GM21360 (cell line): ENCODE data around the gene OTOL1.

Experiments used
- ATAC-seq: cut with Tn5 transposase; IDR thresholded peaks from one replicate; pipeline ENCODE4 v1.9.1; 2021; ENCODE audit warnings: mild to moderate bottlenecking, moderate library complexity; ENCODE audit not compliant: unreplicated experiment

The OTOL1 gene

DNA sequence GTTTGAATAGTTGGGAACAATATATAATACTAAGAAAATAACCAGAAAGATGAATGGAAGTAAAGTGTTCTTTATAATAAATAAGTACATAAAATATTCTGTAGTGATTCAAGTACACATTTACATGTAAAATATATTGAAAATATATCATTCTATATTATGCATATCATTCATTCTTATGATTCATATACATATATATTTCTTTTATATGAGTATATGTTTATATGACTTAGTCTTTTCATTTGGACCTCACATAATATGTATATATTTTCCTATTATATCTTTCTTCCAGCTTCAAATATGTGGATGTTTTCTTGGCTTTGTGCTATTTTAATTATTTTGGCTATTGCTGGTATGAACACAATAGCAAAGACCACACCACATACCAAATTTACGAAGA lies at the start of gene OTOL1:
Gene OTOL1, plus strand, starts transcription at position 301 of the 400 bp plus-strand sequence. Its CDS starts 0 bp downstream, at position 301.
- ATAC-seq = no peak

DNA sequence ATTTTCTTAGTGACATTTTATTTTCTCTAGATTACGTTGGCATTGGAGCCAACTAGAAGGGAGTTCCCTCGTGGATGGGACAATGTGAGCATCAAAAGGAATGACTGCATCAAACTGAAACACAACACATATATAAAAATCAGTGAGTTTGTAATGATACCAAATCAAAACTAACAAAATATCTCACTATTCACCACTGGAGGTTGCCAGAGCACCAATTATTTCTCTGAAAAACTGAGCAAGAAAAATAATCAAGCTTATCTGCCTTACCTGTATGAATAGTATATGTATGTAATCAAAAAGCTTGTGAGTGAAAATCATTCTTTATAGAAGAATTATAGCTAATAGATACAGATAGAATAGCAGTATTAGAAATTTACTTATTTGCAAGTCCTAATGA lies 46.8 kb upstream of the OTOL1 start:
- ATAC-seq = no peak

DNA sequence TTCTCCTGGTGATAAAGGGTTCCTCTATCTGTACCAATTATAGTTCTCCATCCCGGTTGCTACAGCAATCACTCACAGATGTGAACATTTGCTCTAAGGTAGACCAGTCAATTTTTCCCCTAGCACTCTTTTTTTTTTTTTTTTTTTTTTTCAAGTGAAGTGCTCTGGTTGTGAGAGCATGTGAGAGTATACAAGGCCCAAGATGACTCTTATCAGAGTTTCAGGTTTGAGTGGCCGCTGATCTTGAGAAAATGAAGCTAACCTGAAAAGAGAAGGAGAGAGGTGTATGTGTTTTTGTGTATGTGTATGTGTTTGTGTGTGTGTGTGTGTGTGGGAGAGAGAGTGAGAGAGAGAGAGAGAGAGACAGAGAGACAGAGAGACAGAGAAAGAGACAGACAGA lies 44.4 kb upstream of the OTOL1 start:
- ATAC-seq = no peak

DNA sequence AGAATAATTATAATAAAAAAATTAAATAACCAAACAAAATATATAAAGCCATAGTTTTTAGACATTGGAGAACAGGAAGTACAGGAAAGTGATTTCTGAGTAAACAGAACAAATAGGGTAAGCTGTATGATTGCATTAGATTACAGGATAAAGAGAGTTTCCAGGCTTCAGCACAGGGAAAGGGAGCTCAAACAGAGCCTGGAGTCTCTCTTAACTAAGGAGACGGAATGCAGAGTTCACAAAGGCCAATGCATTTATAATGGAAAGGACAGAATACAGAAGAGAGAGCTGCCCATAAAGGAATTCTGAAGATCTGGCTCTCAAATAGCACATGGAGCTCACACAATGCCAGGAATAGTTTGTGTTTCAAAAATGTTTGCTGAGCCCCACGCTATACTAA lies 42.0 kb upstream of the OTOL1 start:
- ATAC-seq = no peak

DNA sequence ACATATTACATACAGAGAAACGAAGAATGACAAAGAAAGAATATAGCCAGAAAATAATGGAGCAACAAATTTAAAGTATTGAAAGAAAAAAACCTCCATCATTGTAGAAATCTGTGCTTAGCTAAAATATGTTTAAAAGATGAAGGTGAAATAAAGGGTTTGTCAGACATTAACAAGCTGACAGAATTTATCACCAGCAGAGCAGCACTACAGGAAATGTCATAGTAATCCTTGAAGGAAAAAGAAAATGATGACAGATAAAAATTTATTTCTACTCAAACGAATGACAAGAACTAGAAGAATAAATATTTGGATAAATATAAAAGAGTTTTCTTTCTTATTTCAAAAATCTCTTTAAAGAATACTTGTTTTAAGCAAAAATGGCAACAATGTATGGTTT lies 40.6 kb upstream of the OTOL1 start:
- no peak for ATAC-seq

DNA sequence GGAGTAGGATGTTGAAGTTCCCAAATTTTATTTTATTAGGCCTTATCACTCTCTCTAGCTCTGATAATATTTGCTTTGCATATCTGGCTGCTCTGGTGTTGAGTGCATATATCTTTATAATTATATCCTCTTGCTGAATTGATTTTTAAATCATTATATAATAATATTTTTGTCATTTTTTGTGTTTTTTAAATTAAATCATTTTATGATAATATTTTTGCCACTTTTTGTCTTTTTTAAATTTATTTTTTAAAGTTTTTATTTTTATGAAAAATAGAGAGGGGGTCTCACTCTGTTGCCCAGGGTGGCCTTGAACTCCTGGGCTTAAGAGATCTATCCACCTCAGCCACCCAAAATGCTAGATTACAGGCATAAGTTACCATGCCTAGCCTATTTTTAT lies 34.5 kb upstream of the OTOL1 start:
- no peak for ATAC-seq

DNA sequence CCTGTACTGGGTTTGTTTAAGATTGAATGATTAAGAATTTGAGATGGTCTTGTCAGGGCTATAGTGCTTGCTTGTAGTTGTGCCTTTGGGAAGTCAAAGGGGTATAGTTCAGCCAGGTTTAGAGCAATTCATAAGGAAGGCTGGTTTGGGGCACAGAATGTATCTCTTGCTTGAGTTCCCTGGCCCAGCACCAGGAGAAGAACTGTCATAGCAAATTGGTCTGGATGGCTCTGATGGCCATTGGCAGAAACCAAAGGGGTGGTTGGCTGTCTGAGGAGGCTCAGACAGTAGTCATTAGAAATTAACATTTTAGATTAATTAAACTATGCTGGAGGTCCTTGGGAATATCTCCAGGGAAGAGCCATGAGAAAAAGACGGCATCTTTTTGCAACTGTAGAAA lies 25.4 kb upstream of the OTOL1 start:
- ATAC-seq = no peak

DNA sequence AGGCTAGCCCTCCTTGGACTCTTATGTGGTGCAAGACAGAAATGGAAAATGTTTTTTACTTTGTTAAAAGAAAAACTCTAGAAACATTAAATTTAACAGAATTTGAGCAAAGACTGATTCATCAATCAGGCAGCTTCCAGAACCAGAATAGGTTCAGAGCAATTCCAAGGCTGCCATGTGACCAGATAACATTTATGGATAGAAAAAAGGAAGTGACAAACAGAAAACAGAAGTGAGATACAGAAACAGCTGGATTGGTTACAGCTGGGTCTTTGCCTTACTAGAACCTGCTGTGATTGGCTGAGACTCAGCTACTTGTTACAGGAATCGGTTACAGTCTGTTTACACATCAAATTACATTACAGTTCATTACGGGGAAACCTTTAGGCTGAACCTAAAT lies 22.5 kb upstream of the OTOL1 start:
- no peak for ATAC-seq

DNA sequence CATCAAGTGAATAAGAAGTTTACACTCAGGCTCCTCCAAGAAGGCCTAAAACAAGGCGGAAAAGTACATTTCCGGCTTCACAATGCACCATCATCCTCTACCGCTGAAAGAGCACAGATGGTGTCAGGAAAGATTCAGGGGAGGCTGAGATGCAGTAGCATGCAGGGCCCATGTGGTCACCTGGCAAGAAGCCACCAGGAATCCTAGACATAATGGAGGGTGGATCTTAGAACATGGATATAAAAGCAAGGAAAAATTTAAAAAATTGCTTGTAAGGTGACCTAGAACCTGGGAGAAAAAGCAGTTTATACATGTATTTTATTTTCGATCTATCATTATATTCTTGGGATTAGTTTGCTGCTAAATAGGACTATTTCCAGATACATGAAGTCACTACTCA lies 21.9 kb upstream of the OTOL1 start:
- ATAC-seq = no peak

DNA sequence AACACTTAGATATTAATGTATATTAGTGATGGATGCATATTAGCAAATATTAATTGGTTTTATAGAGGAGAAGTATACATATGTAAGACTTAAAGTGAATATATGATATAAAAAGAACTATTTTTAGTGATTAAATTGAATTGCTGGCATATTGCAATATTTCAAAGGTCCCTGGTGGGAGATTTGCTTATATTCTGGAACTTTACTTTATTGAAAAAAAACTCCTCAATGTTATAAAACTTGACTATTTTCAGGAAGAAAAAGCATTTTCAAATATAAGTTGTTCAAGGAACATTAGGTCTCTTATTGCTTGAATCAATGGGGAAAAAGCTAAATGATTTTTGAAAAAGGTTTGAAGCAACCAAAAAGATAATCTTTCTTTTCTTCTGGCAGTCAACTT lies 21.4 kb upstream of the OTOL1 start:
- no peak for ATAC-seq

DNA sequence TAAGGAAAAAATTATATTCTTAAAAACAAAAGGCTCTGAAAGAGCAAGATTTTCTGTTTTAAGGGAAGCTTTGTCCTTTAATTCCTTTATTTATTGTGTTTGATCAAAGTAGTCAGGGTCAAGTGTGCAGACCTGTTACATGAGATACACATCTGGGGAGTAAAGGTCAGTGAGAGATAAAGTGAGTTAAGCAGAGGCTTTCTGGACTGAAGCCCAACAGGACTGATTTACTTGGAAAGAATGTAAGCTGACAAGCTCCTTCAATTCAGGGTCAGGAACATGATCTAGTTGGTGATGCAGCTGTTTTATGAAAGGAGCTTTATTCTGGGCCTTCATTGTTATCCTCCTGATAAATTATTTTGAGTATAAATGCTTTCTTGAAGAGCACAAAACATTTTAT lies 20.7 kb upstream of the OTOL1 start:
- ATAC-seq = no peak

DNA sequence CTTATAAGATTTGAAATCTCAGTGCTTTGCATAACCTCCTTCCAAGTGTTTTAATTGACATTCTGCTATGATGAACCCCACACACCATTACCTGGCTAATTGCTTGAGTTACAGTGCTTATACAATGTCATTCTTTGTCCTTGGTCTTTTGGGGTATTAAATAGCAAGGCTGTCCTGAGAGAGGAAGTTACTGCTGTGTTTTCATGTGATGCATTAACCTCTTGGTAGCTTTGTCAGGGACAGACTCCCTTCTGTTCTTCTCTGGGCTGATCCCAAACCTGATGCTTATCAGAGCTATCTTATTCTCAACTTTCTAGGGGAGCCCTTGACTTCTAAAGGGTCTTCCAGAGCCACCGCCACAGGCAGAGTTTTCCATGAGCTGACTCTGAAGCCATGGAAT lies 12.4 kb upstream of the OTOL1 start:
- ATAC-seq = no peak

DNA sequence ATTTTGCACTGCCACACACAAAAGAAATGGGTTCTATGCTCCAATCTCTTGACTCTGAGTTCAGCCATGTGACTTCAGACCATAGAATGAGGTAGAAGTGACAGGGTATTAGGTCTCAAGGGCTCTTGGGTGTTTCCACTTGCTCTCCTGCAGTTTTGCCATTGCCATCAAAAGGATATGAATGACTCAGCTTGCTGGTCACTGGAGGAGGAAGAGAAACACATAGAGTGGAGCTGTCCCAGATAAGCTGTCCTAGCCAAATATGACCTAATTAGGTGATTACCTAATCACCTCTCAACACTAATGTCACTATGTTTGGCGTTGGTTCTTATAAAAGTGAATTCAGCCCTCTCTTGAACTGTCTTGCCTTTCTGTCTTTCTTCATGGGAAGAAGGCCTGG lies 8.3 kb upstream of the OTOL1 start:
- peak; percentile 50 for ATAC-seq

DNA sequence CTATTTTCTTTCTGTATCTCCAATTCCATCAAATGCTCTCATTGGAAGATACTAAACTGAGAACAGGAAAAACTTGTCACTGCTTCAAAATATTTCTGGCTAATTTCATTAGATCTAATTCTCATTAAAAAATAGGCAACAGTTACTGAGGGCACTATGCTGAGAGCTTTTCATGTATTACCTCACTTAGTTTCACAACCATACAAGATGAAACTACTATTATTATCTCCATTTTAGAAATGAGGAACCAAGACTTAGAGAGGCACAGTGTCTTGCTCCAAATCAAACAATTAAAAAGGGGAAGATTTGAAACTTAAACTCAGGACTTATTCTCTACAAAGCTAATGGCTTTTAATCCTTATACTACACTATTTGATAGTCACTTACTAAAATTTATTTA lies 7.2 kb upstream of the OTOL1 start:
- ATAC-seq = peak; percentile 96

DNA sequence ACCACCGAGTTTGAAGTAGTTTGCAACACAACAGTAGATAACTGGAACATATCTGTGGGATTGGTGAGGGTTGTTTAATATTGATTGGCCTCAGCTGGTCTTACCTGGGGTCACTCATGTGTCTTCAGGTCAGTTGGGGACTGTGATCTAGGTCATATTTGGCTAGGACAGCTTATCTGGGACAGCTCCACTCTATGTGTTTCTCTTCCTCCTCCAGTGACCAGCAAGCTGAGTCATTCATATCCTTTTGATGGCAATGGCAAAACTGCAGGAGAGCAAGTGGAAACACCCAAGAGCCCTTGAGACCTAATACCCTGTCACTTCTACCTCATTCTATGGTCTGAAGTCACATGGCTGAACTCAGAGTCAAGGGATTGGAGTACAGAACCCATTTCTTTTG lies 5.8 kb upstream of the OTOL1 start:
- ATAC-seq = peak; percentile 53

DNA sequence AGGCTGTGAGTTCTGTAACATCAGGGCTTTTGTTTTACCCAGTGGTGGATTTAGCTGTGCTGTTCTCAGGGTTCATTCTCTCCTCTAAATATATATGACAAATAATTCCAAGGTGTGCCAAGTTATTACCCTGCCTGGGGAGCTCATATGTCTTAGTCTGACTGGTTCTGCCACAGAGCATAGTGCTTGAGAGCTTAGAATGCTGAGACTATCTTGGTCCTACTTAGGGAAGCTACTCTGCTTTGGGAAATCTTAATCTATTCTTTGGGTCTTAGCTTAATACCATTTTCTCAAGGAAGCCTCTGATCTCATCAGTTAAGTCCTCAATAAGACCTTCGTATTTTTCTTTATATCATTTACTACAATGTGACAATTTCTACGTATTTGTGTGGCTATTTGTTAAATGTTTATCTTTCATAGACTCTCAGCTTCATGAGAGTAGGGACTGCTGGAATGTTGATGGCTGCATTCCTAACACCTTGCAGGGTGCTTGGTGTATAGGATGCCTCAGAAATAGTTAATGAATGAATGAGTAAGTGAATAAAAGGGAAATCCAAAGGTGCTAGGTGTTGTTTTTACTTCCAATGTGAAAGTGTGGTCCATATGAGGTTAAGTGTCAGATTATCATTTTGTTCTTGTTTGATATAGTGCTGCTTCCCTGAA lies 1.8 kb downstream of the OTOL1 start:
- ATAC-seq = no peak

DNA sequence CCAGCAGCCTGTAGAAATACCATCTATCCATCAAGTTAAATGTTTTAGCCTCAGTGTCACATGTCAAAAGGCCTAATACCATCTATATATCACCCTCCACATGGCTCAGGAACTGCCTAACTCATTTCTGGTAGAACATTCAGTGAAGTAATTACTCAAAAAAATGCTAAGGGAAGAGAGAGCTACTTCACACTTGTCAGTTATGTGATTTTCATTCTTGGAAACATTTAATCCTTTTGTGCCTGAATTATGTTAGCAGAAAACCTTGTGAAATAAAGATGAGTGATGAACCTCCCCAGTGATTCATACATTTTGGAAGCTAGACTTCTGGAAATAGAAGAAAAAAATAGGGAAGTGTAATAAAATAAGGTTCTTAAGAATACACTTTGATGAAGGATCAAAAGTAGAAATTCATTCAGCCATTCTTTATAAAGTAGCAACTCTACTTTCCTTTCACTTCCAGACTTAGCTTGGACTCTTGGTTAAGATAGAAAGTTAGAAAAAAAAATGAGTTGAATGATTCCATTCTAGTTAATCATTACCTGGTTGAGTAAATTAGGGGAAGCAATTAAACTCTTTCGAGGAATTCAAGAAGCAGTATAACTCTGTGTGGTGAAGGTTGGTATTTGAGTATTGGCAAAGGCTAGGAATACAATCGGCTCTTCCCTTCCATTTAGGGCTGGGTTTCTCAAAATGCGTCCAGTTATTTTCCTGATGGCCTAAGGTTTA lies 3.6 kb downstream of the OTOL1 start:
- ATAC-seq = no peak

DNA sequence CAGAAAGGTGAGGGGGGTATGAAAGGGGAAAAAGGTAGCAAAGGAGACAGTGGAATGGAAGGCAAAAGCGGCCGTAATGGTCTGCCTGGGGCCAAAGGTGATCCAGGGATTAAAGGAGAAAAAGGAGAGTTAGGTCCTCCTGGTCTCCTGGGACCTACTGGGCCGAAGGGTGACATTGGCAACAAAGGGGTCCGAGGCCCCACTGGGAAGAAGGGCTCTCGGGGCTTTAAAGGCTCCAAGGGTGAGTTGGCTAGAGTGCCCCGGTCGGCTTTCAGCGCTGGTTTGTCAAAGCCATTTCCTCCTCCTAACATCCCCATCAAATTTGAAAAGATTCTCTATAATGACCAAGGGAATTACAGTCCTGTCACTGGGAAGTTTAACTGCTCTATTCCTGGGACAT lies 6.7 kb downstream of the OTOL1 start:
- no peak for ATAC-seq

DNA sequence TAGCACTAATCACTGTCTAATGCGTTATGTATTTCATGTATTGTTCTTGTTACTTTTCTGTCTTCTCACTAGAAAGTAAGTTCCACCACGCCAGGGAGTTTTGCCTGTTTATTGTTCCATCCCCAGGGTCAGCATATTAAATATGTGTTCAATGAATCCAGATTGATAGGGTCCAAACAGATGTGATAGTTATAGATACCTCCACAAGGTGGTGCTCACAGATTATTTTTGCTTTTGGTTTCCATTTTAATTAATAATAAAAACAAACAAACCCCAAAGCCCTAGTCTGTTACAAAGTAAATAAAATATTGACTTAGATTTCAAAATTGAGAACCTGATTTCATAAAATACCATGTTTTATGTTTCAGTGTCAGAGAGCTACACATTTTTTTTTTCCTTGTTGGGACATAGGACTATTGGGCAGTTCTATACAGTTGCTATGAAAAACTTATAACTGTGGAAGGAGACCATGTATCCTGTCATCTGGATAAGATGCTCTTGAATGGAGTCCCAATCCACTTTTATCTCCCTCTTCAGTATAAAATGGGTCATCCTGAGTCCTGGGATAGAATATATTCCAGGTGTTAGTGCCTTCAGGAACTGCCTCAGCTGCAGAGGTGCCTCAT lies 12.4 kb downstream of the OTOL1 start:
- ATAC-seq = peak; percentile 87

DNA sequence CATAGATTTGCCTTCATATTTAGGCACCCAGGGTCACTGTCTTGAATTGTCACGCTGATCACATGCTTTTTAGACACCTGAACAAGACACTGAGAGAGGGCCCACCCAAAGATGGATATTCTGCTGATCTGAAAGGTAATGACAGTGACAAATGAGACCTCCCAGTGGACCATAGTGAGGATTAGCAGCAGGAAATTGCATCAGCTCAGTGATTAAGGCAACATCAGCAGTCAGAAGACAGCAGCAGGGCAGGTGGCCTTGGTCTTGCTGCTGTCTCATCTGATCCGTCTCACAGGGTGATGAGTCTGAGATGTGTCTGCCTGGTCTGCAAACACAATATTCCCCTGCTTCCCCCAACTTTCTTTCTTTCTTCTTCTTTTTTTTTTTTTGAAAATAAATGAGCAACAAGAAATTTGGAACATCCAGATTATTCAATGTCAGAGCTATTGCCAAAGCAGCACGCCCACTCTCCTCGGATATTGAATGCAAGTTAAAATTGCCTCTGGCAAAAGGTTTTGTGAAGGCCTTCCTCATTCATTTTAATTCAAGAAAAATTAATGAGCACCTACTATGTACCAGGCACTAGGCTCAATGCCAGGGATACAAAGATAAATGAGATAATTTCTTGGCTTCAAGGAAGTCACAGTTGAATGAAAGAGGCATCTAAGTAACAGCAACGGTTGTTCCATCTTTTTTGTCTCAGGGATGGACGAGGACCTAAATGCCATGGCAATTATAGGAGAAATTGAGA lies 14.1 kb downstream of the OTOL1 start:
- no peak for ATAC-seq

DNA sequence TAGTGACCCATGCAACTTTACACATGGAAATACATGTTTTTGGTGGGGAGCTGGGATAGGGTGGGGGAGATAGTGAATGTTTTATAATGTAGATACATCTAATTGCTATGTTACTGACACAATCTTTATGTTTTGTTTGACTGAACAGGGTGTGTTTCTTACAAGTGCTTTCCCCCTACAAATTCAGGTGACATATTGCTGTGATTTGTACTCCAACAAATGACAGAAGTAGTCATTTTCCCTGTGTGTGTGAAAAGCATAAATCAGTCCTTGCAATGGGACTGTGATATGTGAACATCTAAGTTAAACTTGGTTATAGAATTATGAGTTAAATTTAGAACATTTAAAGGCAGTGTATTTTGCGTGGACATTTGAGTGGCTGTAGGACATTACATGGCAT lies 27.3 kb downstream of the OTOL1 start:
- ATAC-seq = no peak

DNA sequence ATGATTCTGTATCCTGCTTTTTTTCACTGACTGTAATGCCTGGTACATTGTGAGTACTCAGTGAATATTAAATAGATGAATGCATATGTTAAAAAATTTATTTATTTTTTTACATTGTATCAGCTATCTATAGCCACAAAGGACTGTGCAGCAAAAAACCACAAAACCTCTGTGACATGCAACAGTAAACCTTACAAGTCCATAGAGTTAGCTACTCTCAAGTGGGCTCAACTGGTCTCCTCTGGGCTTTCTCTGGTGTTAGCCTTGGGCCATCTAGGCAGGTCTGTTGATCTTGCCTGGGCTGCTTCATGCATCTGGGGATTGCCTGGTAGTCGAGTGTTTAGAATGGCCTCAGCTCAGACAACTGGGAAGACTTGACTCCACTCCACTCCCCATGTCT lies 35.3 kb downstream of the OTOL1 start:
- ATAC-seq = no peak
